ENCODE measurements around the gene IL10.
"Not testable (repeated sequence)": the region's sequence is repeated elsewhere in the genome, so short reads cannot be mapped to it uniquely, and the experiment has no call there.

Gene IL10

GRCh38 chr1:206768472-206769303 lies 3.6 kb downstream of the IL10 start:
- no peak for DNase-seq (ENCODE audit: low read depth)
- TF ChIP-seq CTCF (IDR thresholded peaks at IDR 0.05; ENCODE audit: insufficient read depth, low read depth, low read length, missing control alignments): no peak
- H3K4me3 ChIP-seq (ENCODE audit: low read length): no peak overlapping the region

GRCh38 chr1:206766251-206766856 lies 5.9 kb downstream of the IL10 start:
- DNase-seq (ENCODE audit: low read depth): peak; percentile 18
- no peak overlapping the region for H3K4me3 ChIP-seq (ENCODE audit: low read length)
- no peak for TF ChIP-seq CTCF (IDR thresholded peaks at IDR 0.05; ENCODE audit: insufficient read depth, low read depth, low read length, missing control alignments)

- not testable (repeated sequence) for DNase-seq (ENCODE audit: low read depth); H3K4me3 ChIP-seq (ENCODE audit: low read length)
Observed at GRCh38 chr1:206765771-206766170, 6.5 kb downstream of the IL10 start.

GRCh38 chr1:206762741-206763364 lies 9.4 kb downstream of the IL10 start:
- H3K4me3 ChIP-seq (ENCODE audit: low read length); DNase-seq (ENCODE audit: low read depth): not testable (repeated sequence)

- peak; percentile 36 for TF ChIP-seq CTCF (IDR thresholded peaks at IDR 0.05; ENCODE audit: insufficient read depth, low read depth, low read length, missing control alignments)
- DNase-seq (ENCODE audit: low read depth): no peak
- no peak overlapping the region for H3K4me3 ChIP-seq (ENCODE audit: low read length)
Observed at GRCh38 chr1:206761159-206761768, 11.0 kb downstream of the IL10 start.

GRCh38 chr1:206760590-206760989 lies 11.7 kb downstream of the IL10 start:
- DNase-seq (ENCODE audit: low read depth): no peak
- no peak for TF ChIP-seq CTCF (IDR thresholded peaks at IDR 0.05; ENCODE audit: insufficient read depth, low read depth, low read length, missing control alignments)
- no peak overlapping the region for H3K4me3 ChIP-seq (ENCODE audit: low read length)

GRCh38 chr1:206757524-206758266 lies 14.6 kb downstream of the IL10 start:
- no peak for TF ChIP-seq CTCF (IDR thresholded peaks at IDR 0.05; ENCODE audit: insufficient read depth, low read depth, low read length, missing control alignments)
- no peak overlapping the region for H3K4me3 ChIP-seq (ENCODE audit: low read length)
- DNase-seq (ENCODE audit: low read depth): peak; percentile 17

Measured in epithelial cell of esophagus (primary cell).